Ishikawa (cell line): Measurements from ENCODE around the gene FAM81A.

Experiments
- CEBPB ChIP-seq: IDR thresholded peaks from 2 replicates; pipeline ENCODE4 v1.6.1; 2012
- EGR1 ChIP-seq: IDR thresholded peaks from 2 replicates; pipeline ENCODE4 v1.6.1; 2012
- EP300 ChIP-seq: IDR thresholded peaks from 2 replicates; pipeline ENCODE4 v1.6.1; 2012; ENCODE audit warnings: borderline replicate concordance
- FOXM1 ChIP-seq: IDR thresholded peaks from 2 replicates; pipeline ENCODE4 v1.6.1; 2012; ENCODE audit warnings: low read depth, borderline replicate concordance
- MAX ChIP-seq: IDR thresholded peaks from 2 replicates; pipeline ENCODE4 v1.6.1; 2012
- RAD21 ChIP-seq: IDR thresholded peaks from 2 replicates; pipeline ENCODE4 v1.6.1; 2012; ENCODE audit warnings: low read depth
- REST ChIP-seq: IDR thresholded peaks from 2 replicates; pipeline ENCODE4 v1.6.1; 2012; ENCODE audit warnings: low read depth, mild to moderate bottlenecking
- TAF1 ChIP-seq: IDR thresholded peaks from 2 replicates; pipeline ENCODE4 v1.6.1; 2012; ENCODE audit warnings: low read depth, mild to moderate bottlenecking
- TCF12 ChIP-seq: IDR thresholded peaks from 2 replicates; pipeline ENCODE4 v1.6.1; 2012; ENCODE audit warnings: low read depth
- USF1 ChIP-seq: IDR thresholded peaks from 2 replicates; pipeline ENCODE4 v1.6.1; 2012
- YY1 ChIP-seq: IDR thresholded peaks from 2 replicates; pipeline ENCODE4 v1.6.1; 2012; ENCODE audit warnings: low read depth
- ZBTB7A ChIP-seq: IDR thresholded peaks from 2 replicates; pipeline ENCODE4 v1.6.1; 2012; ENCODE audit warnings: low read depth

- TF ChIP-seq MAX (no peak), RAD21 (no peak), CEBPB (no peak), TCF12 (no peak), YY1 (no peak), REST (no peak), TAF1 (no peak), USF1 (no peak), ZBTB7A (no peak), EP300 (no peak), FOXM1 (no peak), EGR1 (no peak)
Measured at GRCh38 chr15:59448871-59449270, 10.9 kb downstream of the FAM81A start.
